HEK293T (cell line): ENCODE measurements around the gene MUC21.

Experiments
- CTCF ChIA-PET: fragments of 350-600 bp; formaldehyde crosslinking; extraction: SDS; loops from one replicate; lab custom pipeline; 2021; ENCODE audit warnings: antibody characterized with exemption, inconsistent platforms; lab: Yijun Ruan, JAX
- POLR2A ChIA-PET: fragments of 350-600 bp; formaldehyde crosslinking; extraction: SDS; loops from one replicate; lab custom pipeline; 2020; ENCODE audit warnings: antibody characterized with exemption, inconsistent platforms; lab: Yijun Ruan, JAX
- DNase-seq: peaks from one replicate; pipeline ENCODE4 v3.0.0; 2012; ENCODE audit warnings: mixed read lengths; ENCODE audit errors: extremely low spot score
- ARNT ChIP-seq: fragments of 450-650 bp; IDR thresholded peaks from 2 replicates; pipeline ENCODE4 v1.6.1; 2017; ENCODE audit warnings: mild to moderate bottlenecking
- BHLHE40 ChIP-seq: fragments of 450-650 bp; IDR thresholded peaks from 2 replicates; pipeline ENCODE4 v1.6.1; 2016; ENCODE audit warnings: mild to moderate bottlenecking, moderate library complexity, borderline replicate concordance
- CTBP1 ChIP-seq: fragments of 450-650 bp; IDR thresholded peaks from 2 replicates; pipeline ENCODE4 v1.6.1; 2016; ENCODE audit warnings: borderline replicate concordance
- ELF4 ChIP-seq: fragments of 450-650 bp; IDR thresholded peaks from 2 replicates; pipeline ENCODE4 v1.6.1; 2017; ENCODE audit warnings: antibody characterized with exemption
- FOXA1 ChIP-seq: fragments of 450-650 bp; IDR thresholded peaks from 2 replicates; pipeline ENCODE4 v1.6.1; 2016; ENCODE audit warnings: mild to moderate bottlenecking
- FOXK2 ChIP-seq: fragments of 450-650 bp; IDR thresholded peaks from 2 replicates; pipeline ENCODE4 v1.6.1; 2016; ENCODE audit warnings: mild to moderate bottlenecking
- FOXM1 ChIP-seq: fragments of 450-650 bp; IDR thresholded peaks from 2 replicates; pipeline ENCODE4 v1.6.1; 2017; ENCODE audit warnings: mild to moderate bottlenecking, borderline replicate concordance
- HDGF ChIP-seq: fragments of 450-650 bp; IDR thresholded peaks from 2 replicates; pipeline ENCODE4 v1.6.1; 2017; ENCODE audit warnings: antibody characterized with exemption, borderline replicate concordance
- L3MBTL2 ChIP-seq: fragments of 450-650 bp; conservative IDR thresholded peaks from 2 replicates; pipeline ENCODE4 v1.6.1; 2016; ENCODE audit warnings: mild to moderate bottlenecking
- LEF1 ChIP-seq: fragments of 450-650 bp; IDR thresholded peaks from 2 replicates; pipeline ENCODE4 v1.6.1; 2017; ENCODE audit warnings: mild to moderate bottlenecking, borderline replicate concordance
- NFRKB ChIP-seq: fragments of 450-650 bp; IDR thresholded peaks from 2 replicates; pipeline ENCODE4 v1.6.1; 2016; ENCODE audit warnings: mild to moderate bottlenecking, moderate library complexity
- SP1 ChIP-seq: fragments of 450-650 bp; IDR thresholded peaks from 2 replicates; pipeline ENCODE4 v1.6.1; 2017
- SUZ12 ChIP-seq: fragments of 450-650 bp; IDR thresholded peaks from 2 replicates; pipeline ENCODE4 v1.6.1; 2016; ENCODE audit warnings: mild to moderate bottlenecking
- TARDBP ChIP-seq: fragments of 450-650 bp; IDR thresholded peaks from 2 replicates; pipeline ENCODE4 v1.6.1; 2016
- ZNF384 ChIP-seq: fragments of 450-650 bp; IDR thresholded peaks from 2 replicates; pipeline ENCODE4 v1.6.1; 2016
- TF ChIP-seq, protein P1 (sequence below): fragments of 450-650 bp; IDR thresholded peaks from 2 replicates; pipeline ENCODE4 v1.6.1; 2016

The MUC21 gene

DNA sequence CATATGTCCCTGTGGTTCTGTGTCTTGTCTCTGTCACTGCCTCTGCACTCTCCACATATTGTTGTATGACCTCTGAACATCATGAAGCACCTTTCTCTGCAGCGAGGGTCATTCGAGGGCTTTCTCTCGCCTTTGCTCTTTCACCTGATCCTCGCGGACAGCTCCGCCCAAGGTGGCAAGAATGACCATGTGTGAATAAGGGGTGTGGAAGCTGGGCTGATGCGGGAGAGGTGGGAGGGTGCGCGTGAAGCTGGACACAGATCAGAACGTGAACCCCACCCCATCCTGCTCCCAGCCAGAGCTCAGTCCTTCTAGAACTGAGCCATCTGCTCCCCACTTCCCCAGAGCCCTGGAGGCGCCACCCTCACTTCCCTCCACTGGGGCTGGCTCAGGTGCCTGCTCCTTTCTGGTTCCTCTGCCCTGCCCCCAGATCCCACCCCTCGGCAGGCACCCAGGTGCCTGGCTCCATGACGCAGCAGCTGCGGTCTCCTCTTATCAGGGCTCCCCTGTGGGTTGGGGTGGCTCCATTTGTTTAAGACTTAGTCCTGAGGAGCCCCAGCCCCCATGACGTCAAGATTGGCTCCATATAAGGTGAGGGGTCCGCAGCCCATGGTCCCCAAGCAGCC, 43.0 kb upstream of the MUC21 start, which contains the start of gene MUCL3:
Gene MUCL3, plus strand, starts transcription at position 613 of the 626 bp plus-strand sequence. CDS start 27 bp downstream, outside the sequence.
- CTCF ChIA-PET, result interaction anchor here (0.8 to 1.4 kb wide), 3 partner anchors 104 to 139 kb away, joined by 3 to 4 read pairs (median 3); no protein-coding TSS in a partner anchor
- POLR2A ChIA-PET, result interaction anchor here (1.3 kb wide), 1 partner anchor 27 kb away, joined by 4 read pairs; the partner anchor contains the start of gene VARS2
- no peak for TF ChIP-seq TARDBP
- TF ChIP-seq, protein P1, sequence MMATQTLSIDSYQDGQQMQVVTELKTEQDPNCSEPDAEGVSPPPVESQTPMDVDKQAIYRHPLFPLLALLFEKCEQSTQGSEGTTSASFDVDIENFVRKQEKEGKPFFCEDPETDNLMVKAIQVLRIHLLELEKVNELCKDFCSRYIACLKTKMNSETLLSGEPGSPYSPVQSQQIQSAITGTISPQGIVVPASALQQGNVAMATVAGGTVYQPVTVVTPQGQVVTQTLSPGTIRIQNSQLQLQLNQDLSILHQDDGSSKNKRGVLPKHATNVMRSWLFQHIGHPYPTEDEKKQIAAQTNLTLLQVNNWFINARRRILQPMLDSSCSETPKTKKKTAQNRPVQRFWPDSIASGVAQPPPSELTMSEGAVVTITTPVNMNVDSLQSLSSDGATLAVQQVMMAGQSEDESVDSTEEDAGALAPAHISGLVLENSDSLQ, result no peak
- TF ChIP-seq CTBP1, result no peak
- TF ChIP-seq FOXM1, result no peak
- TF ChIP-seq HDGF, result no peak
- no peak for TF ChIP-seq L3MBTL2
- TF ChIP-seq SUZ12, result no peak
- TF ChIP-seq LEF1, result no peak
- no peak for TF ChIP-seq NFRKB
- DNase-seq, result no peak

DNA sequence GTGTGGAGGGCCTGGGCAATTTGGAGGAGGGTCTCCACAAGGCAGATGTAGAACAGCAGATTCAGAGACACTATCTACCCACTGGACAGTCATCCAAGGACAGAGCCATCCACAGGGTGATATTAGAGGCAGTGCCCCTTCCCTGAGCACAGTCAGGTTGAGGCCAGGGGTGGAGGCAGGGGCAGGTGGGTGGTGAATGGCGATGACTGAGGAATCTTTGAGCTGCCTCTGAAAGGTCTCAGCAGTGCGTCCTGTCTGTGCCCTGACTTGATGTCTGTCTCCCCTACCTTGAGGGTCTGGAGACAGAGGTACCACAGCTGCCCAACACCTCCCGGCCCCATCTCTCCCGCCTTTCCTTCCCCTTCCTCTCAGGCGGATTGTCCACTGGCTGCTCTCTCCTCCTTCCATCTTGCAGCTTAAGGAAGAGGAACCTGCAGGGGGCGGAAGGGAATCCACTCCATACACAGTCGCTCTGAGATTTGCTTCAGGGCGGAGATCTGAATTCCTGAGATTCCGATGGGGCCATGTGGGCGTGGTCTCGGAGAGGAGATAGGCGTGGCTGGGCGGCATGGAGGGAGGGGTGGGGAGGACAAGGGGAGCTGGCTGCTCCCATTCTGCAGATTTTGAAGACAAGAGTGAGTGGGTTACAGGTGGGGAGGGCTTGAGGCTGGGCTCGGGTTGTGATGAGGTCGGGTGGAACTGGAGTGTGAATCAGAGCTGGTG, 41.0 kb upstream of the MUC21 start:
- ChIA-PET POLR2A (interaction anchor here (0.8 to 1.9 kb wide), 4 partner anchors 13 to 35 kb away, joined by 3 to 7 read pairs (median 5); partner anchors contain the start of gene VARS2), CTCF (interaction anchor here (0.7 to 2.1 kb wide), 8 partner anchors 11 to 173 kb away, joined by 3 to 7 read pairs (median 3); partner anchors contain the start of genes PSORS1C1 and SFTA2)

DNA sequence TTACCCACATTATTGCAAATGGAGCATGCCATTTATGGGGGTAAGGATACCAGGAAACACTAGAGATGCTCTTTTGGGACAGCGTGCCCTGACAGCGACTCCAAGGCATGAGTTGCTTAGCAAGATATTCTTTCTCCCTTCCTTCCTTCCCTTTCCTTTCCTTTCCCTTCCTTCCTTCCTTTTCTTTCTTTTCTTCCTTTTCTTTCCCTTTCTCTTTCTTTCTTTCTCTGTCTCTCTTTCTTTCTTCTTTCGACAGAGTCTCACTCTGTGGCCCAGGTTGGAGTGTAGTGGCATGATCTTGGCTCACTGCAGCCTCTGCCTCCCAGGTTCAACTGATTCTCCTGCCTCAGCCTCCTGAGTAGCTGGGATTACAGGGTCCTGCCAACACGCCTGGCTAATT, 39.5 kb upstream of the MUC21 start:
- no peak for DNase-seq
- ChIA-PET CTCF (interaction anchor here (0.9 kb wide), 1 partner anchor 126 kb away, joined by 4 read pairs; no protein-coding TSS in a partner anchor), POLR2A (interaction anchor here (1.9 kb wide), 1 partner anchor 12 kb away, joined by 7 read pairs; no protein-coding TSS in a partner anchor)
- TF ChIP-seq ZNF384 (no peak), NFRKB (no peak), ELF4 (no peak), BHLHE40 (no peak), ARNT (no peak)

More for the DNA sequence above, 41.0 kb upstream of the MUC21 start:
- TF ChIP-seq FOXM1 (no peak), FOXK2 (no peak), NFRKB (no peak), SP1 (no peak), ZNF384 (no peak), TARDBP (no peak), BHLHE40 (no peak), HDGF (no peak), LEF1 (no peak), ARNT (no peak), ELF4 (no peak)
- TF ChIP-seq, protein P1, result no peak
- DNase-seq, result peak; percentile 84

DNA sequence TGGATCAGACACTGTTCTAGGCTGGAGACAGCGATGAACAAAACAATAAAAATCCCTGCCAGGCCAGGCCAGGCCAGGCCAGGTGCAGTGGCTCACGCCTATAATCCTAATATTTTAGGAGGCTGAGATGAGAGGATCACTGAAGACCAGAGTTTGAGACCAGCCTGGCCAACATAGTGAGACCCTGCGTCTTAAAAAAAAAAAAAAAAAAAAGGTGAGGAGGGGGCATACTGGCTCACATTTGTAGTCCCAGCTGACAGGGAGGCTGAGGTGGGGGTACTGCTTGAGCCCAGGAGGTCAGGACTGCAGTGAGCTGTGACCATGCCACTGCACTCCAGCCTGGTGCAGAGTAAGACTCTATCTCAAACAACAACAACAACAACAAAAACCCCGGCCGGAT, 38.2 kb upstream of the MUC21 start:
- TF ChIP-seq BHLHE40, result no peak
- TF ChIP-seq L3MBTL2, result no peak
- no peak for TF ChIP-seq FOXK2
- no peak for TF ChIP-seq NFRKB
- no peak for TF ChIP-seq FOXA1
- ChIA-PET CTCF (interaction anchor here (0.6 to 0.9 kb wide), 2 partner anchors 30 to 125 kb away, joined by 3 to 4 read pairs; no protein-coding TSS in a partner anchor), POLR2A (no interaction called here)
- no peak for DNase-seq

DNA sequence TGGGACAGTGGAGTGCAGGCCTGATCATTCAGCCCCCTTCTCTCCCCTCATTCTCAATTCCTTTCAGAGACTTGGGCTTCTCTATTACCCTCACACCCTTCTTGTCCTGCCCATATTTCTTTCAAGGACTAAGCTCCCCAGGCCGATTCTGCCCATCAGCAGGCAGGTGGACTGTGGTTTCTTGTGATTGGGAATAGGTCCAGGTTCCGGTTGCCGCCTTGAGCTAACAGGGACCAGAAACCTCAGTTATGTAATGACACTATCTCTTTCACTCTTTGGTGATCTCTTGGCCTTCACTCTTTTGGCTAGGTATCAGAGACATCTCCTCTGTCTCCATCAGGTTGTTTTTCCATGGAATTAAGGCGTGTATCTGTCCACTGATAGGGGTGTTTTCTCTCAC, 36.3 kb upstream of the MUC21 start:
- POLR2A ChIA-PET, result no interaction called here
- CTCF ChIA-PET, result no interaction called here
- DNase-seq, result no peak
- TF ChIP-seq SP1 (no peak), L3MBTL2 (no peak), BHLHE40 (no peak), ELF4 (no peak)
- TF ChIP-seq, protein P1, result no peak

DNA sequence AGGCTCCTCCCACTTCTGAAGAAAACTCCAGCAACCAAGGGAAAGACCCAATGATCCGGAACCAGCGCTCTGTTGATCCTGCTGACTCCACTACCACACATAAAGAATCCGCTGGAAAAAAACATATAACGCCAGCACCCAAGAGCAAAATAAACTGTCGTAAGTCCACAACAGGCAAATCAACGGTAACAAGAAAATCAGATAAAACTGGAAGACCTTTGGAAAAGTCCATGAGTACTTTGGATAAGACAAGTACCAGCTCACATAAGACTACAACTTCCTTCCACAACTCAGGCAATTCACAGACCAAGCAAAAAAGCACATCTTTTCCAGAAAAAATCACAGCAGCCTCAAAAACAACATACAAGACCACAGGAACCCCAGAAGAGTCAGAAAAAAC, 34.7 kb upstream of the MUC21 start:
- TF ChIP-seq BHLHE40 (no peak), NFRKB (no peak), FOXA1 (no peak), SUZ12 (no peak), FOXK2 (no peak), SP1 (no peak)
- TF ChIP-seq, protein P1, result no peak
- CTCF ChIA-PET, result no interaction called here

More for the DNA sequence above, 34.7 kb upstream of the MUC21 start:
- POLR2A ChIA-PET, result no interaction called here
- DNase-seq, result no peak
